SK-N-SH treated with all-trans-retinoic acid at 6 μM for 48 hours (cell line): ENCODE measurements around the gene STX5.

ENCODE experiments used
- ESRRG ChIP-seq: fragments of 250-450 bp; sonication (Bioruptor Pico); IDR thresholded peaks from 2 replicates; pipeline ENCODE4 v1.6.1; 2021; ENCODE audit warnings: mild to moderate bottlenecking
- PPARA ChIP-seq: fragments of 250-450 bp; sonication (Bioruptor Pico); IDR thresholded peaks from 2 replicates; pipeline ENCODE4 v1.5.0; 2020; ENCODE audit warnings: mild to moderate bottlenecking, borderline replicate concordance

DNA sequence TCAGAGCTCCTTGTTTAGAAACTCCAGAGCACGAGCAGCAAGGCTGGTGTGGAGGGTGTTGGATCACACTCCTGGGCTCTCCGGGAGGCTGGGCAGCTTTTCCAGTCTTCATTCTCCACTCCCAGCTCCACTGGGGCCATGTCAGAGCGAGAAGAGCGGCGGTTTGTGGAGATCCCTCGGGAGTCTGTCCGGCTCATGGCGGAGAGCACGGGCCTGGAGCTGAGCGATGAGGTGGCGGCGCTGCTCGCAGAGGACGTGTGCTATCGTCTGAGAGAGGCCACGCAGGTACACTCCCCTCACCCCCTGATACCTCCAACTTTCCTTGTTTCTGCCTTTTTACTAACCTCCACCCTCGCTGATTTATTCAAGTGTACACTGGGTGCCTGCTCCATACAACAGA, 56.2 kb downstream of the STX5 start:
- no peak for TF ChIP-seq ESRRG (CRISPR knock-in tag)
- no peak for TF ChIP-seq PPARA (CRISPR knock-in tag)
